Medulla oblongata (tissue), 1 donor: ENCODE measurements around the gene ACOX1.

Experiments
- DNase-seq: peaks from one replicate; pipeline ENCODE4 v3.0.0-alpha.2; 2015; ENCODE audit errors: extremely low spot score

Gene ACOX1

DNA sequence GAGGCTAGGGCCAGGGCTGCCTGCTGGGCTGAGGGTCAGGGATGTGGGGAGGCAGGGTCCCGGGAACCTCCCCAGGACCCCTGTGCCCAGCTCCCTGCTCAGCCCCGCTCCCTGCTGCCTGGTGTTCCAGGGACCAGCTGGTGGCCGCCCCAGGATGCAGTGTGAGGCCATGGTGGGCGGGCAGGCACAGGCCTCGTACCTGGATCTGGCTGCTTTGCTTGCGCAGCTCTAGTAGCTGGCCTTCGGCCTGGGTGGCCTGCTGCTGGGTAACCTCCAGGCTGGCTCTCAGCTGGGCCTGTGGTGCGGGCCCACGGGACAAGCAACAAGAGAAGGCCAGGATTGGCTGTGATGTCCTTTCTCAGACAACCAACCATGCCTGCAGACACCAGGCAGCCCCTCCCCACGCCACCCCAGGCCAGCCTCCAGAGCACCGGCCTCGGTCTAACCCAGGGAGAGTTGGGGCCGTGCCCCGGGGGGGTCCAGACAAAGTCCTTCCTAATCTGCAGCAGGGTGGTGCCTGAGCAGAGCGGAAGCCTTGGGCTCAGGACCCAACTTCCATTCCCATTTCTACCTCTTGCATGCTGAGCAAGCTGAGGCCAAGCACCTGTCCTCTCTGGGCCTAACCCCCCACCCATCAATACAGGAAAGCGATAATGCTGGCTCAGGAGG, 86.3 kb downstream of the ACOX1 start:
- peak; percentile 59 for DNase-seq

DNA sequence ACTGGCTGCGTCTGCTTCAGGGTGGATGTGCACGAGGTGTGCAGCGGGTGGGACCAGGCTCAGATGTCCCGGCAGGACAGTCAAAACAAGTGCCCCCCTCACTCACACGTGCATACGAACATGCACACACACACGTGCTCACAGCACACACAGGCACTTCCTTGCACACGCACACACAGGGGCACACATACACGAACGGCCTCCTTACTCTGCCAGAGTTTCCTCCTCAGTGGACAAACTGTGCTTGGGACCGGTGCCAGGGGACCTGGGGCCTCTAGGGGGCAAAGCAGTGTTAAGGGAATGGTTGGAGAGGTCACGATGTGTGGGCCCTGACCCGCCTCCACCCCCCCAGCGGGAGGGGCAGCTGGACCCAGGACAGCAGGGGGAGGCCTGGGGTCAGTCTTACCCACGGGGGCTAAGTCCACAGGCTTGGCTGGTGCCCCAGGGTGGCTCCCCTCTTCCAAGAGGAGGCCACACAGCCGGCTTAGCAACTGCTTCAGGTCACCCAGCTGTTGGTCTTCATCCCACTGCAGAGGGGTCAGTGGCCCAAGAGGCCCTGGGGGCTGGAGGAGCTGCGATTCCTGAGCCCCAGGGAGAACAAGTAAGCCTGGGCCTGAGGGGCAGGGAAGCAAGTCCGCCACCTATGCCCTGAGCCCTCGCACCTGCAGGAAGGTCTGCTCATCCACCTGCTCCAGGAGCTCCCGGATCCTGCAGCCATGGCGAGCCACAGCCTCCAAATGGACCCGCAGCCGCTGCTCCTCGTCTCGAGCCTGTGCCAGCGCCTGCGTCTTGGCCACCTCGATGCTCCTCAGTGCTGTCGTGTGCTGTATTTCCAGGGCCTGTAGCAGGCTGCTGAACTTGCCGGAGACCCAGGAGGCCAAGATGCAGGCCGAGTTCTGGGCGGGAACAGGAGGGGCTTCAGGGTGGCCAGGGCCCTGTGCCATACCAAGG, 87.1 kb downstream of the ACOX1 start:
- no peak for DNase-seq
